Duodenal mucosa (tissue), 2 donors: ENCODE measurements around the gene IL10.

ENCODE experiments used
- H3K27ac ChIP-seq: one replicate; pipeline ENCODE4 v1.7.0; 2013; ENCODE audit warnings: low read depth, low read length
- H3K27me3 ChIP-seq, 2 donors: one replicate each; pipeline ENCODE4 v1.7.0; 2013; ENCODE audit warnings: low read length in 2 of 2, control low read depth in 1 of 2; ENCODE audit not compliant: insufficient read depth in 2 of 2, control insufficient read depth in 1 of 2
- H3K36me3 ChIP-seq, 2 donors: one replicate each; pipeline ENCODE4 v1.7.0; 2013; ENCODE audit warnings: low read length in 2 of 2, control low read depth in 1 of 2; ENCODE audit not compliant: insufficient read depth in 2 of 2, control insufficient read depth in 1 of 2
- H3K4me1 ChIP-seq, 2 donors: one replicate each; pipeline ENCODE4 v1.7.0; 2013; ENCODE audit warnings: low read length in 2 of 2, control low read depth in 1 of 2; ENCODE audit not compliant: insufficient read depth in 2 of 2, control insufficient read depth in 1 of 2
- H3K4me3 ChIP-seq, 2 donors: one replicate each; pipeline ENCODE4 v1.7.0; 2013; ENCODE audit warnings: low read length in 2 of 2, low read depth in 1 of 2
- H3K9ac ChIP-seq, 2 donors: one replicate each; pipeline ENCODE4 v1.7.0; 2013; ENCODE audit warnings: low read length in 2 of 2, low read depth in 1 of 2
- H3K9me3 ChIP-seq, 2 donors: one replicate each; pipeline ENCODE4 v1.7.0; 2013; ENCODE audit warnings: low read length in 2 of 2, control low read depth in 1 of 2; ENCODE audit not compliant: control insufficient read depth in 1 of 2

Gene IL10

GRCh38 chr1:206803221-206803730, 31.0 kb upstream of the IL10 start:
- peaks cover 6 to 8% of the 10 kb centered on the region in 2 donors for H3K27me3 ChIP-seq
- H3K9me3 ChIP-seq = no peaks in the 10 kb centered on the region
- no peak overlapping the region for H3K27ac ChIP-seq
- H3K4me1 ChIP-seq = peaks cover 0 to 5% of the 10 kb centered on the region in 2 donors
- no peaks in the 10 kb centered on the region for H3K36me3 ChIP-seq
- H3K9ac ChIP-seq = no peak overlapping the region
- H3K4me3 ChIP-seq = no peak overlapping the region

- H3K36me3 ChIP-seq = no peaks in the 10 kb centered on the region
- no peak overlapping the region for H3K27ac ChIP-seq
- no peak overlapping the region for H3K4me3 ChIP-seq
- H3K27me3 ChIP-seq = peaks cover 6 to 7% of the 10 kb centered on the region in 2 donors
- H3K4me1 ChIP-seq = peaks cover 0 to 5% of the 10 kb centered on the region in 2 donors
- H3K9me3 ChIP-seq = no peaks in the 10 kb centered on the region
- no peak overlapping the region for H3K9ac ChIP-seq
These were observed 30.1 kb upstream of the IL10 start for GRCh38 chr1:206802401-206802800.

GRCh38 chr1:206801467-206801866, 29.2 kb upstream of the IL10 start:
- H3K27me3 ChIP-seq = peaks cover 6 to 7% of the 10 kb centered on the region in 2 donors
- no peak overlapping the region for H3K9ac ChIP-seq
- H3K4me1 ChIP-seq = peaks cover 0 to 5% of the 10 kb centered on the region in 2 donors
- no peak overlapping the region for H3K27ac ChIP-seq
- no peaks in the 10 kb centered on the region for H3K36me3 ChIP-seq
- no peak overlapping the region for H3K4me3 ChIP-seq
- H3K9me3 ChIP-seq = no peaks in the 10 kb centered on the region

- no peak overlapping the region for H3K27ac ChIP-seq
- peaks cover 0 to 5% of the 10 kb centered on the region in 2 donors for H3K4me1 ChIP-seq
- H3K9me3 ChIP-seq = no peaks in the 10 kb centered on the region
- H3K4me3 ChIP-seq = no peak overlapping the region
- no peaks in the 10 kb centered on the region for H3K36me3 ChIP-seq
- no peak overlapping the region for H3K9ac ChIP-seq
- H3K27me3 ChIP-seq = peaks cover 6 to 7% of the 10 kb centered on the region in 2 donors
These were observed 28.6 kb upstream of the IL10 start for GRCh38 chr1:206800891-206801290.

- no peak overlapping the region for H3K9ac ChIP-seq
- no peaks in the 10 kb centered on the region for H3K9me3 ChIP-seq
- peaks cover 0 to 5% of the 10 kb centered on the region in 2 donors for H3K4me1 ChIP-seq
- H3K27ac ChIP-seq = no peak overlapping the region
- no peak overlapping the region for H3K4me3 ChIP-seq
- peaks cover 6 to 7% of the 10 kb centered on the region in 2 donors for H3K27me3 ChIP-seq
- no peaks in the 10 kb centered on the region for H3K36me3 ChIP-seq
These were observed 28.1 kb upstream of the IL10 start for GRCh38 chr1:206800411-206800810.

- Histone ChIP-seq H3K9ac (no peak overlapping the region), H3K36me3 (no peaks in the 10 kb centered on the region), H3K27ac (no peak overlapping the region), H3K4me3 (no peak overlapping the region), H3K9me3 (no peaks in the 10 kb centered on the region), H3K27me3 (peaks cover 0 to 4% of the 10 kb centered on the region in 2 donors), H3K4me1 (peaks cover 0 to 5% of the 10 kb centered on the region in 2 donors)
These were observed 27.0 kb upstream of the IL10 start for GRCh38 chr1:206799311-206799710.

GRCh38 chr1:206798384-206798996, 26.2 kb upstream of the IL10 start:
- Histone ChIP-seq H3K9ac (no peak overlapping the region), H3K4me3 (no peak overlapping the region), H3K9me3 (no peaks in the 10 kb centered on the region), H3K27me3 (peaks cover 0 to 4% of the 10 kb centered on the region in 2 donors), H3K4me1 (no peaks in the 10 kb centered on the region), H3K27ac (no peak overlapping the region), H3K36me3 (no peaks in the 10 kb centered on the region)

- peaks cover 0 to 4% of the 10 kb centered on the region in 2 donors for H3K27me3 ChIP-seq
- H3K27ac ChIP-seq = no peak overlapping the region
- H3K36me3 ChIP-seq = no peaks in the 10 kb centered on the region
- H3K9me3 ChIP-seq = no peaks in the 10 kb centered on the region
- no peak overlapping the region for H3K9ac ChIP-seq
- H3K4me3 ChIP-seq = no peak overlapping the region
- H3K4me1 ChIP-seq = no peaks in the 10 kb centered on the region
These were observed 25.5 kb upstream of the IL10 start for GRCh38 chr1:206797534-206798383.

- Histone ChIP-seq H3K27ac (no peak overlapping the region), H3K27me3 (peaks cover 0 to 4% of the 10 kb centered on the region in 2 donors)
These were observed 24.7 kb upstream of the IL10 start for GRCh38 chr1:206796981-206797402.

GRCh38 chr1:206796116-206796515, 23.8 kb upstream of the IL10 start:
- no peaks in the 10 kb centered on the region for H3K9me3 ChIP-seq
- no peaks in the 10 kb centered on the region for H3K36me3 ChIP-seq
- no peak overlapping the region for H3K4me3 ChIP-seq
- H3K27me3 ChIP-seq = peaks cover 0 to 4% of the 10 kb centered on the region in 2 donors
- no peak overlapping the region for H3K27ac ChIP-seq
- no peak overlapping the region for H3K9ac ChIP-seq
- H3K4me1 ChIP-seq = no peaks in the 10 kb centered on the region

More at GRCh38 chr1:206796981-206797402, 24.7 kb upstream of the IL10 start:
- Histone ChIP-seq H3K4me3 (no peak overlapping the region), H3K9ac (no peak overlapping the region), H3K4me1 (no peaks in the 10 kb centered on the region), H3K36me3 (no peaks in the 10 kb centered on the region), H3K9me3 (no peaks in the 10 kb centered on the region)
